H1 (cell line): ENCODE measurements around the gene EIF2B5. TPM values are rescaled to one million over a fixed set of nuclear protein-coding genes. Genes with fewer than 3 reads are reported as not detected.
A peak's percentile ranks its signal among the peaks of the same experiment; 100 is the strongest.

Experiments
- CTCF ChIA-PET: fragments of 300-600 bp; sonication (Branson Sonifier 250); formaldehyde crosslinking; loops from one replicate; lab custom pipeline; 2021; ENCODE audit not compliant: partially characterized antibody; lab: Charles Lee
- POLR2A ChIA-PET: fragments of 300-600 bp; sonication (Branson Sonifier 250); formaldehyde crosslinking; loops from one replicate; lab custom pipeline; 2021; ENCODE audit warnings: inconsistent platforms; ENCODE audit not compliant: partially characterized antibody; lab: Charles Lee
- DNase-seq, 2 experiments: peaks; one replicate each; pipeline versions ENCODE4 v3.0.0 to v3.0.0-alpha.2; 2010 to 2022; ENCODE audit warnings: low spot score in 2 of 2, low read depth in 1 of 2, mixed read lengths in 1 of 2
- FAIRE-seq: peaks from 2 replicates; lab custom pipeline; 2011; peaks lifted over from hg19 to GRCh38; lab: Jason Lieb, UNC
- H2AFZ ChIP-seq: 2 replicates; pipeline ENCODE4 v1.8.1; 2012; ENCODE audit warnings: low read length, inconsistent platforms
- H2AK5ac ChIP-seq: 2 replicates; pipeline ENCODE4 v1.6.1; 2013; ENCODE audit warnings: low read depth, low read length
- H2BK120ac ChIP-seq: replicated peaks from 2 replicates; pipeline ENCODE3; 2013; ENCODE audit warnings: low read depth, low read length, inconsistent platforms
- H2BK12ac ChIP-seq: 2 replicates; pipeline ENCODE4 v1.6.1; 2013; ENCODE audit warnings: low read depth, low read length
- H2BK15ac ChIP-seq: 2 replicates; pipeline ENCODE4 v1.6.1; 2013; ENCODE audit warnings: low read length
- H2BK20ac ChIP-seq: 2 replicates; pipeline ENCODE4 v1.6.1; 2013; ENCODE audit warnings: low read length
- H2BK5ac ChIP-seq: 2 replicates; pipeline ENCODE4 v1.6.1; 2013; ENCODE audit warnings: low read depth, low read length
- H3K14ac ChIP-seq: 2 replicates; pipeline ENCODE4 v1.6.1; 2013; ENCODE audit warnings: inconsistent platforms; ENCODE audit not compliant: insufficient read length
- H3K18ac ChIP-seq: 2 replicates; pipeline ENCODE4 v1.6.1; 2013; ENCODE audit warnings: low read length; ENCODE audit errors: extremely low read depth
- H3K23ac ChIP-seq: 2 replicates; pipeline ENCODE4 v1.6.1; 2013; ENCODE audit warnings: inconsistent platforms; ENCODE audit not compliant: insufficient read length
- H3K23me2 ChIP-seq: 2 replicates; pipeline ENCODE4 v1.6.1; 2013; ENCODE audit warnings: low read depth, low read length
- H3K27ac ChIP-seq: 2 replicates; pipeline ENCODE4 v1.6.1; 2011; ENCODE audit warnings: low read depth, low read length, inconsistent platforms
- H3K27me3 ChIP-seq, 4 experiments: replicated peaks in 1 of 4; 1 replicate in 1 of 4; 2 replicates in 3 of 4; pipeline versions ENCODE4 v1.6.1 to v1.8.1; 2011 to 2013; ENCODE audit warnings: low read length in 3 of 4, mild to moderate bottlenecking in 3 of 4, inconsistent platforms in 2 of 4, mixed read lengths in 2 of 4, moderate library complexity in 1 of 4; ENCODE audit not compliant: control insufficient read depth in 3 of 4, insufficient read depth in 3 of 4; ENCODE audit errors: extremely low read depth in 1 of 4
- H3K36me3 ChIP-seq, 4 experiments: 2 replicates each; pipeline versions ENCODE4 v1.6.1 to v1.8.1; 2011 to 2013; ENCODE audit warnings: mild to moderate bottlenecking in 4 of 4, low read length in 3 of 4, moderate library complexity in 2 of 4, control low read depth in 1 of 4, inconsistent platforms in 1 of 4; ENCODE audit not compliant: insufficient read depth in 4 of 4, control insufficient read depth in 2 of 4
- H3K4ac ChIP-seq: replicated peaks from 2 replicates; pipeline ENCODE3; 2013; ENCODE audit warnings: low read length, low read depth, mixed read lengths, inconsistent platforms; ENCODE audit not compliant: insufficient read length
- H3K4me1 ChIP-seq, 4 experiments: replicated peaks in 1 of 4; 1 replicate in 1 of 4; 2 replicates in 3 of 4; pipeline versions ENCODE4 v1.6.1 to v1.8.1; 2011 to 2013; ENCODE audit warnings: low read length in 3 of 4, inconsistent platforms in 2 of 4, mixed read lengths in 1 of 4; ENCODE audit not compliant: insufficient read depth in 4 of 4, control insufficient read depth in 3 of 4
- H3K4me2 ChIP-seq, 2 experiments: 2 replicates each; pipeline versions ENCODE4 v1.6.1 to v1.8.1; 2011 to 2013; ENCODE audit warnings: low read depth in 2 of 2, low read length in 2 of 2, control low read depth in 1 of 2, inconsistent platforms in 1 of 2, mild to moderate bottlenecking in 1 of 2; ENCODE audit not compliant: insufficient read depth in 1 of 2
- H3K4me3 ChIP-seq, 4 experiments: fragments of 200-600, 300-600 bp in 1 of 4; sonication (generic), shearing (Covaris generic), sonication (Bioruptor Twin) in 1 of 4; 2 replicates each; pipeline versions ENCODE4 v1.5.1 to v1.8.1; 2011 to 2016; ENCODE audit warnings: low read length in 4 of 4, low read depth in 3 of 4, control low read depth in 2 of 4, inconsistent platforms in 2 of 4, mild to moderate bottlenecking in 2 of 4, mixed read lengths in 1 of 4, moderate library complexity in 1 of 4; ENCODE audit not compliant: insufficient read depth in 2 of 4; ENCODE audit errors: extremely low read depth in 1 of 4
- H3K56ac ChIP-seq: replicated peaks from 2 replicates; pipeline ENCODE3; 2013; ENCODE audit warnings: low read depth, mild to moderate bottlenecking, mixed read lengths, low read length, inconsistent platforms; ENCODE audit not compliant: insufficient read length
- H3K79me1 ChIP-seq: 2 replicates; pipeline ENCODE4 v1.6.1; 2013; ENCODE audit warnings: low read depth, low read length, control low read depth
- H3K79me2 ChIP-seq, 2 experiments: 2 replicates each; pipeline versions ENCODE4 v1.6.1 to v1.8.1; 2012 to 2013; ENCODE audit warnings: low read length in 2 of 2, mild to moderate bottlenecking in 2 of 2, inconsistent platforms in 1 of 2; ENCODE audit not compliant: insufficient read depth in 2 of 2, control insufficient read depth in 1 of 2
- H3K9ac ChIP-seq, 4 experiments: replicated peaks in 1 of 4; 1 replicate in 1 of 4; 2 replicates in 3 of 4; pipeline versions ENCODE4 v1.6.1 to v1.8.1; 2011 to 2013; ENCODE audit warnings: low read depth in 3 of 4, low read length in 3 of 4, control low read depth in 2 of 4, mild to moderate bottlenecking in 2 of 4, moderate library complexity in 2 of 4, inconsistent platforms in 1 of 4; ENCODE audit errors: extremely low read depth in 1 of 4
- H3K9me3 ChIP-seq, 2 experiments: 2 replicates each; pipeline versions ENCODE4 v1.6.1 to v1.8.1; 2012 to 2013; ENCODE audit warnings: mild to moderate bottlenecking in 2 of 2, moderate library complexity in 2 of 2, control low read depth in 1 of 2, inconsistent platforms in 1 of 2, low read depth in 1 of 2, low read length in 1 of 2, mixed read lengths in 1 of 2; ENCODE audit not compliant: insufficient read depth in 2 of 2
- H4K20me1 ChIP-seq, 2 experiments: replicated peaks in 1 of 2; 2 replicates each; pipeline versions ENCODE3 to v1.8.1; 2011 to 2013; ENCODE audit warnings: inconsistent platforms in 2 of 2, low read length in 2 of 2, mild to moderate bottlenecking in 1 of 2; ENCODE audit not compliant: insufficient read depth in 2 of 2, control insufficient read depth in 1 of 2
- H4K5ac ChIP-seq: 2 replicates; pipeline ENCODE4 v1.6.1; 2013; ENCODE audit warnings: low read length, low read depth, mixed read lengths, inconsistent platforms; ENCODE audit not compliant: insufficient read length
- H4K8ac ChIP-seq: 2 replicates; pipeline ENCODE4 v1.8.0; 2013; ENCODE audit warnings: mild to moderate bottlenecking, moderate library complexity, low read length, inconsistent platforms; ENCODE audit not compliant: insufficient read depth; ENCODE audit errors: extremely low read depth
- H4K91ac ChIP-seq: replicated peaks from 2 replicates; pipeline ENCODE3; 2013; ENCODE audit warnings: low read length, mixed read lengths, inconsistent platforms; ENCODE audit not compliant: insufficient read length
- BCL11A ChIP-seq, 2 experiments: IDR thresholded peaks; one replicate each; pipeline ENCODE4 v1.6.1; 2011; ENCODE audit warnings: low read depth in 2 of 2, low read length in 2 of 2, mild to moderate bottlenecking in 2 of 2
- CHD1 ChIP-seq: IDR thresholded peaks from 2 replicates; pipeline ENCODE4 v1.6.1; 2012; ENCODE audit warnings: low read depth, low read length, improper control_type of control experiment
- EP300 ChIP-seq, 2 experiments: IDR thresholded peaks; 1 replicate in 1 of 2; 2 replicates in 1 of 2; pipeline ENCODE4 v1.6.1; 2011 to 2012; ENCODE audit warnings: low read depth in 2 of 2, low read length in 2 of 2, mild to moderate bottlenecking in 2 of 2, borderline replicate concordance in 1 of 2, inconsistent platforms in 1 of 2, moderate library complexity in 1 of 2
- GABPA ChIP-seq: IDR thresholded peaks from 2 replicates; pipeline ENCODE4 v1.6.1; 2011; ENCODE audit warnings: mild to moderate bottlenecking, low read length, moderate library complexity, borderline replicate concordance; ENCODE audit not compliant: insufficient read depth
- HDAC6 ChIP-seq: IDR thresholded peaks from one replicate; pipeline ENCODE4 v1.7.1; 2012; ENCODE audit warnings: low read depth, mild to moderate bottlenecking, inconsistent platforms, low read length, moderate library complexity
- JUN ChIP-seq: IDR thresholded peaks from 2 replicates; pipeline ENCODE4 v1.6.1; 2011; ENCODE audit warnings: low read depth, mild to moderate bottlenecking, improper control_type of control experiment, low read length
- KDM4A ChIP-seq: IDR thresholded peaks from one replicate; pipeline ENCODE4 v1.7.1; 2012; ENCODE audit warnings: low read depth, mild to moderate bottlenecking, moderate library complexity, low read length, inconsistent platforms; ENCODE audit not compliant: severe bottlenecking
- MAX ChIP-seq: IDR thresholded peaks from 2 replicates; pipeline ENCODE4 v1.6.1; 2012; ENCODE audit warnings: inconsistent platforms
- POU5F1 ChIP-seq: IDR thresholded peaks from 2 replicates; pipeline ENCODE4 v1.6.1; 2011; ENCODE audit warnings: low read depth, mild to moderate bottlenecking, low read length, moderate library complexity
- RXRA ChIP-seq: IDR thresholded peaks from 2 replicates; pipeline ENCODE4 v1.6.1; 2011; ENCODE audit warnings: low read depth, mild to moderate bottlenecking, low read length, moderate library complexity; ENCODE audit not compliant: insufficient read depth
- SIN3A ChIP-seq, 2 experiments: IDR thresholded peaks in 1 of 2; conservative IDR thresholded peaks in 1 of 2; 2 replicates each; pipeline ENCODE4 v1.6.1; 2011 to 2012; ENCODE audit warnings: low read length in 2 of 2, improper control_type of control experiment in 1 of 2, low read depth in 1 of 2, mild to moderate bottlenecking in 1 of 2
- SP1 ChIP-seq: IDR thresholded peaks from 2 replicates; pipeline ENCODE4 v1.6.1; 2011; ENCODE audit warnings: low read depth, low read length
- TAF1 ChIP-seq: IDR thresholded peaks from 2 replicates; pipeline ENCODE4 v1.6.1; 2011; ENCODE audit warnings: mild to moderate bottlenecking, low read depth, low read length
- WGBS, 2 experiments: shearing (Covaris generic) in 1 of 2; methylation state at CpG; one replicate each; pipeline versions ENCODE4 v1.1.6 to v1.1.7; 2013 to 2015; ENCODE audit warnings: low lambda C conversion rate in 2 of 2, mixed read lengths in 2 of 2, inconsistent platforms in 1 of 2, low coverage in 1 of 2, missing lambda C conversion rate in 1 of 2; ENCODE audit not compliant: insufficient replicate concordance in 2 of 2, insufficient coverage in 1 of 2, insufficient read length in 1 of 2; ENCODE audit errors: extremely low coverage in 1 of 2, missing lambda C conversion rate in 1 of 2; 5-methylcytosine and 5-hydroxymethylcytosine counted together
- polyA plus RNA-seq, 7 experiments: library from polyadenylated mRNA; depleted of rRNA in 3 of 7; stranded (reverse) in 5 of 7; unstranded in 2 of 7; fragments of >200 nt in 5 of 7; fragments of 200-250 nt in 2 of 7; gene quantifications; 1 replicate in 5 of 7; 2 replicates in 1 of 7; 4 replicates in 1 of 7; pipeline versions ENCODE4 v1.2.1 to v1.2.3, GENCODE V29; 2011 to 2013; ENCODE audit warnings: missing spikeins in 2 of 7, mixed read lengths in 2 of 7
- total RNA-seq: library from RNA; stranded (reverse); fragmentation: NEBNext Ultra II Directional; extraction: Animal tissue kit (Norgen Biotek cat#: 25700); gene quantifications from 2 replicates; pipeline ENCODE4 v1.2.1, GENCODE V29; 2021

Gene EIF2B5
- total and polyA plus RNA-seq, 2 of the 8 experiments (the other 6 are each of a cell fraction or from before 2014, with no cell fraction given): 33.1 to 40.0 TPM

GRCh38 chr3:184175506-184175905 is 40.3 kb downstream of the EIF2B5 start:
- H3K79me1 ChIP-seq: peaks cover 13% of the 10 kb centered on the region
- no peak for DNase-seq
- no peak overlapping the region for H3K56ac ChIP-seq
- H3K23me2 ChIP-seq: peaks cover 8% of the 10 kb centered on the region
- H3K27me3 ChIP-seq: no peaks in the 10 kb centered on the region
- peaks cover 0 to 37% of the 10 kb centered on the region in 2 experiments; a peak in 2 of 4 replicates for H3K79me2 ChIP-seq
- peak overlapping the region in 3 of 4 experiments; percentile 54 to 85 (median 82); a peak in 6 of 7 replicates for H3K9ac ChIP-seq
- H3K4me2 ChIP-seq: peak overlapping the region; percentile 91 to 96
- WGBS, 2 experiments: 17% methylated on average over 8 of the region's 8 CpGs; no CpG with 5 or more reads in 1 of the 2 experiments
- CTCF ChIA-PET: interaction anchor here (1.1 to 1.3 kb wide), 2 partner anchors 21 to 52 kb away, joined by 3 read pairs; no protein-coding TSS in a partner anchor
- H2AK5ac ChIP-seq: no peak overlapping the region
- no peak overlapping the region for H4K8ac ChIP-seq
- H3K14ac ChIP-seq: no peak overlapping the region
- H2BK20ac ChIP-seq: no peak overlapping the region
- no peak overlapping the region for H2BK120ac ChIP-seq
- H2BK15ac ChIP-seq: no peak overlapping the region
- no peak overlapping the region for H3K23ac ChIP-seq
- POLR2A ChIA-PET: interaction anchor here (1.5 to 2.1 kb wide), 7 partner anchors 8 to 65 kb away, joined by 5 to 16 read pairs (median 6); partner anchors contain the start of genes ABCF3 and DVL3
- peak overlapping the region; percentile 87; the same call in 1 of the 2 replicates for H3K27ac ChIP-seq
- H3K4ac ChIP-seq: no peak overlapping the region
- FAIRE-seq: no peak
- peaks cover 28 to 39% (median 33%) of the 10 kb centered on the region in 4 experiments for H3K36me3 ChIP-seq
- no peak overlapping the region; the same call in 1 of the 2 replicates for H3K18ac ChIP-seq
- H2BK12ac ChIP-seq: no peak overlapping the region
- H3K4me3 ChIP-seq: peak overlapping the region; percentile 68 to 92 (median 86)
- H2BK5ac ChIP-seq: 0 out of 2 replicates have a peak overlapping the region, but pooled peaks have one; percentile 96
- H4K5ac ChIP-seq: no peak overlapping the region
- H4K20me1 ChIP-seq: peaks cover 0 to 17% of the 10 kb centered on the region in 2 experiments
- no peak overlapping the region for H4K91ac ChIP-seq
- H3K4me1 ChIP-seq: peaks cover 0 to 23% (median 15%) of the 10 kb centered on the region in 4 experiments; a peak in 6 of 7 replicates
- H3K9me3 ChIP-seq: no peaks in the 10 kb centered on the region
- no peak overlapping the region for H2AFZ ChIP-seq
- TF ChIP-seq TAF1: no peak
- no peak for TF ChIP-seq HDAC6
- no peak for TF ChIP-seq POU5F1
- TF ChIP-seq MAX: no peak
- TF ChIP-seq BCL11A (IDR thresholded peaks at IDR 0.05; ENCODE audit: low read depth in 2 of 2, low read length in 2 of 2): no peak
- no peak for TF ChIP-seq SP1
- no peak for TF ChIP-seq GABPA
- no peak for TF ChIP-seq EP300 (IDR thresholded peaks at IDR 0.05; ENCODE audit: borderline replicate concordance in 1 of 2, low read depth in 2 of 2, low read length in 2 of 2)
- no peak for TF ChIP-seq SIN3A (conservative IDR thresholded peaks at IDR 0.05 in 1 of 2, IDR thresholded peaks at IDR 0.05 in 1 of 2; ENCODE audit: low read depth in 1 of 2, low read length in 2 of 2)
- TF ChIP-seq CHD1: no peak
- TF ChIP-seq JUN: no peak
- no peak for TF ChIP-seq RXRA
- no peak for TF ChIP-seq KDM4A
